ENCODE measurements around the gene MPC2. TPM values are rescaled to one million over a fixed set of nuclear protein-coding genes. Genes with fewer than 3 reads are reported as not detected.

The MPC2 gene
- 100 to 1,000 TPM in 1 of 4 donors, 10 to 100 TPM in 3; 21.5 to 127 (median 38.5) TPM for total RNA-seq

DNA sequence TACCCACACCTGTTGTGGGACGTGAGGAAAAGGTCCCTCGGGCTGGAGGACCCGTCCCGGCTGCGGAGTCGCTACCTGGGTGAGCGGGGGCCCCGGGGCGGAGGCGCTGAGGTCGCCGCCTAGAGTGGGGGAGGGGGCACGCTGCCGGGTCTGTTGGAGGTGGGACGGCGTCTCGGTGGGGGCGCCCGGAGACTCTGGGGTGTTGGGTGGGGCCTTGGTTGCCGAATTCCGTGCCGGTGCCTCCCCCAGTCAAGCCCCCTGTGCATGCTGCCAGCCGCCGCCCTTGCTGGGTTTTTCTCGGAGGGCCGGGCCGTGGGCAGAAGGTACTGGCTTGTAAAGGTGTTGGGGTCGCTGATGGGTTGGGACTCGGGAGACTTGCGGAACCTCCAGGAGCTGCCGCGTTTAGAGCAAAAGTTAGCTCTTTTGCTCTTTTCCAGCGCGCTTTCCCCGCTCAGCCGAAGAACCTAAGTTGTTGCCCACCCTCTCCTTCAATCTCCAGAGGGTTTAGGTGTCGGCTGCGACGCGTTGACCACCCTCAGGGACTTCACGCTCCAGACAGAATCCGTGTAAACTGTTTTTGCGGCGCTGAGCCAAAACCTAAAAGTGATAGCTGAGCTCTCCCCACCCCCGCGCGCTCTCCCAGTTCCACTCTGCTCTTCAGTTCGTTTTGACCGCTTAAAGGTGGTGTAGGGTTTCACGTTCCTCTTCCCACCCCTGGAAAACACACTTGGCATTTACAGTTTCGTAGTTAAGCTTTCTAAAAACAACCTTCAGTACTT is at the start of gene MPC2:
TSS of gene MPC2 (minus strand) at position 143 of the 779 bp plus-strand sequence. CDS start 1,231 bp downstream, outside the sequence.
- Histone ChIP-seq H3K4me3 (peak within 1 kb of the TSS; percentile 80 to 94), H3K27me3 (no peaks in the 10 kb centered on the region), H3K9me3 (no peaks in the 10 kb centered on the region), H3K27ac (peak within 1 kb of the TSS; percentile 97 to 98), H3K36me3 (no peaks in the 10 kb centered on the region), H3K4me1 (peaks cover 0 to 6% of the 10 kb centered on the region in 2 donors)
- intact Hi-C loops (cut with DNase I; ENCODE audit: low total_unique reads), result no loop called here
- peak; percentile 73 to 84 for DNase-seq
- TF ChIP-seq, protein P1, sequence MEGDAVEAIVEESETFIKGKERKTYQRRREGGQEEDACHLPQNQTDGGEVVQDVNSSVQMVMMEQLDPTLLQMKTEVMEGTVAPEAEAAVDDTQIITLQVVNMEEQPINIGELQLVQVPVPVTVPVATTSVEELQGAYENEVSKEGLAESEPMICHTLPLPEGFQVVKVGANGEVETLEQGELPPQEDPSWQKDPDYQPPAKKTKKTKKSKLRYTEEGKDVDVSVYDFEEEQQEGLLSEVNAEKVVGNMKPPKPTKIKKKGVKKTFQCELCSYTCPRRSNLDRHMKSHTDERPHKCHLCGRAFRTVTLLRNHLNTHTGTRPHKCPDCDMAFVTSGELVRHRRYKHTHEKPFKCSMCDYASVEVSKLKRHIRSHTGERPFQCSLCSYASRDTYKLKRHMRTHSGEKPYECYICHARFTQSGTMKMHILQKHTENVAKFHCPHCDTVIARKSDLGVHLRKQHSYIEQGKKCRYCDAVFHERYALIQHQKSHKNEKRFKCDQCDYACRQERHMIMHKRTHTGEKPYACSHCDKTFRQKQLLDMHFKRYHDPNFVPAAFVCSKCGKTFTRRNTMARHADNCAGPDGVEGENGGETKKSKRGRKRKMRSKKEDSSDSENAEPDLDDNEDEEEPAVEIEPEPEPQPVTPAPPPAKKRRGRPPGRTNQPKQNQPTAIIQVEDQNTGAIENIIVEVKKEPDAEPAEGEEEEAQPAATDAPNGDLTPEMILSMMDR (IDR thresholded peaks at IDR 0.05), result no peak
- TF ChIP-seq POLR2A (IDR thresholded peaks at IDR 0.05), result peak in 1 of 2 donors; percentile 30

DNA sequence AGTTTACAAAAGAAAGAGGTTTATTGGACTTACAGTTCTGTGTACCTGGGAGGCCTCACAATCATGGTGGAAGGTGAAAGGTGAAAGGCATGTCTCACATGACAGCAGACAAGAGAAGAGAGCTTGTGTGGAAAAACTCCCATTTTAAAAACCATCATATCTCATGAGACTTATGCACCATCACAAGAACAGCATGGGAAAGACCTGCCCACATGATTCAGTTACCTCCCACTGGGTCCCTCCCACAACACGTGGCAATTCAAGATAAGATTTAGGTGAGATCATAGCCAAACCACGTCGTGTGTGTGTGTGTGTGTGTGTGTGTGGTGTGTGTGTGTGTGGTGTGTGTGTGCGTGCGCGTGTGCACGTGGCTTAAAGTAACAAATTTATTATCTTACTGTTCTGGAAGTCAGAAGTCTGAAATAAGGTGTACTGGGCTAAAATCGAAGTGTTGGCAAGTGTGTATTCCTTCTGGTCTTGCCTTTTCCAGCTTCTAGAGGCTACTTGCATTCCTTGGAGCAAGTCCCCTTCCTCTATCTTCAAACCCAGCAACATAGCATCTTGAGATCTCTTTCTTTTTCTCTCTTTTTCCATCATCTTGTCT is 48.1 kb upstream of the MPC2 start:
- intact Hi-C loops (cut with DNase I; ENCODE audit: low total_unique reads), result no loop called here
- no peak for TF ChIP-seq POLR2A (IDR thresholded peaks at IDR 0.05)
- TF ChIP-seq, protein P1 (IDR thresholded peaks at IDR 0.05), result no peak
- H3K9me3 ChIP-seq, result no peaks in the 10 kb centered on the region
- H3K4me1 ChIP-seq, result no peaks in the 10 kb centered on the region
- H3K36me3 ChIP-seq, result no peaks in the 10 kb centered on the region
- no peak for DNase-seq
- H3K27me3 ChIP-seq, result no peaks in the 10 kb centered on the region
- no peak overlapping the region for H3K4me3 ChIP-seq
- no peak overlapping the region for H3K27ac ChIP-seq

DNA sequence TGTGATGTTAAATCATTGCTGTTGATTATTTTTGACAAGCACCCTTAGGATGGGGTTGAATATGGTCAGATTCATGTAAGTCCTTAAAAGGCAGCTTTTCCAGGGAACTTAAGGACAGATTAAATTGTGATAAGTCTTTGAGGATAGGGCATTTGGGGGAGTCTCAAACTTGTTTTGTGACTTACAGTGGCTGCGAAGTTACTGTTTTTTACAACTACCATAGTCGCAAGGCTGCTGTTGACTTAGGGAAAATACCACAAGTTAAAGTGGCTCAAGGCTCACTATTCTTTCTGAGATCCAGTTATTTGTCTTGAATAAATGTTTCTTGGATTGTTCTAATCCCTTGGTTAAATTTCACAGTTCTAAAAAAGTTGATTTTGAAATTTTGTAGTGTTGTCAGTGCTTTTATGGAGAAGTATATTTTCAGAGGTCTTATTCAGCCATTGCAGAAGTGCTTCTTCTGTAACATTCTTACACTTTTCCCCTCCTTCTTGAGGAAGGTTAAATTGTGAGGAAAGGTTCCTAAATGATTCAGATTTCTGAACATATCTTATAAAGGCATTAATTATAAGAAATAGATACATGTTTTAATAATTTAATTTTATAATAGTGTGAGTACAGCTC is 47.0 kb upstream of the MPC2 start:
- no peaks in the 10 kb centered on the region for H3K36me3 ChIP-seq
- no peak for DNase-seq
- H3K9me3 ChIP-seq, result no peaks in the 10 kb centered on the region
- TF ChIP-seq, protein P1 (IDR thresholded peaks at IDR 0.05), result no peak
- no peak for TF ChIP-seq POLR2A (IDR thresholded peaks at IDR 0.05)
- no peak overlapping the region for H3K27ac ChIP-seq
- H3K4me1 ChIP-seq, result no peaks in the 10 kb centered on the region
- intact Hi-C loops (cut with DNase I; ENCODE audit: low total_unique reads), result no loop called here
- H3K4me3 ChIP-seq, result no peak overlapping the region
- H3K27me3 ChIP-seq, result no peaks in the 10 kb centered on the region

DNA sequence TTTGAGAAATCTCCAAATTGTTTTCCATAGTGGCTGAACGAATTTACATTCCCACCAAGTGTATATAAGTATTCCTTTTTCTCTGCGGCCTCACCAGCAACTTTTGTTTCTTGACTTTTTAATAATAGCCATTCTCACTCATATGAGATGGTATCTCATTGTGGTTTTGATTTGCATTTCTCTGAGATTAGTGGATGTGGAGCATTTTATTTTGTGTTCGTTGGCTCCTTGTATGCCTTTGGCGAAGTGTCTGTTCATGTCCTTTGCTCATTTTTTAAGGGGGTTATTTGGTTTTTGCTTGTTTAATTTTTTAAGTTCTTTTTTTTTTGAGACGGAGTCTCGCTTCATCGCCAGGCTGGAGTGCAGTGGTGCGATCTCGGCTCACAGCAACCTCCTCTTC is 45.1 kb upstream of the MPC2 start:
- intact Hi-C loops (cut with DNase I; ENCODE audit: low total_unique reads), result no loop called here

More for the DNA sequence above, 45.1 kb upstream of the MPC2 start:
- Histone ChIP-seq H3K27ac (no peak overlapping the region), H3K27me3 (no peaks in the 10 kb centered on the region), H3K4me1 (no peaks in the 10 kb centered on the region), H3K36me3 (no peaks in the 10 kb centered on the region), H3K4me3 (no peak overlapping the region), H3K9me3 (no peaks in the 10 kb centered on the region)
- DNase-seq, result no peak
- TF ChIP-seq, protein P1 (IDR thresholded peaks at IDR 0.05), result no peak
- no peak for TF ChIP-seq POLR2A (IDR thresholded peaks at IDR 0.05)

Data from uterus (tissue), 4 donors.